ENCODE data around the gene DLL3. TPM values are rescaled to one million over a fixed set of nuclear protein-coding genes. Genes with fewer than 3 reads are reported as not detected.

DLL3 gene
- total and polyA plus RNA-seq, 10 of the 15 experiments (the other 5 are each of a cell fraction or from before 2014, with no cell fraction given) = 0.18 to 2.0 (median 0.95) TPM

GRCh38 chr19:39518458-39518857 lies 19.7 kb downstream of the DLL3 start:
- RAD21 ChIA-PET (ENCODE audit: unreplicated experiment) = no interaction called here
- no peak overlapping the region for H3K4me3 ChIP-seq
- 52% methylated on average over 4 of the region's 5 CpGs for WGBS (ENCODE audit: insufficient coverage, insufficient replicate concordance, low lambda C conversion rate, missing lambda C conversion rate)
- peaks cover 11% of the 10 kb centered on the region for H3K4me1 ChIP-seq (ENCODE audit: control insufficient read depth, insufficient read depth, low read length)
- in situ Hi-C loops (cut with MboI) (no loop called here), intact Hi-C loops (cut with micrococcal nuclease; ENCODE audit: unreplicated experiment) (no loop called here)
- SMC1A ChIA-PET (ENCODE audit: uncharacterized antibody, unreplicated experiment) = interaction anchor here (1.3 kb wide), 1 partner anchor 13 kb away, joined by 3 read pairs; no protein-coding TSS in a partner anchor
- no peaks in the 10 kb centered on the region for H4K20me1 ChIP-seq (ENCODE audit: control insufficient read depth, insufficient read depth)
- CTCF ChIA-PET = interaction anchor here (0.7 to 2.1 kb wide), 3 partner anchors 15 to 44 kb away, joined by 3 to 6 read pairs (median 3); no protein-coding TSS in a partner anchor
- DNase-seq (ENCODE audit: low read depth, low spot score) (no peak), ATAC-seq (no peak), FAIRE-seq (no peak)
- no peak overlapping the region for H2AFZ ChIP-seq (ENCODE audit: control insufficient read depth, low read depth, low read length)
- no peaks in the 10 kb centered on the region for H3K9me3 ChIP-seq (replicated peaks; ENCODE audit: control insufficient read depth, insufficient read depth, low read length)
- BruUV-seq (replicated peaks) = no TSS peak
- H3K36me3 ChIP-seq (ENCODE audit: control insufficient read depth in 2 of 2, insufficient read depth in 2 of 2, low read length in 1 of 2) = no peaks in the 10 kb centered on the region
- H3K4me2 ChIP-seq (ENCODE audit: control insufficient read depth, insufficient read depth) = no peak overlapping the region
- no peak overlapping the region for H3K27ac ChIP-seq (ENCODE audit: control insufficient read depth, insufficient read depth)
- no peaks in the 10 kb centered on the region for H3K79me2 ChIP-seq (ENCODE audit: control insufficient read depth, insufficient read depth, low read length)
- TF ChIP-seq ZBTB40 (IDR thresholded peaks at IDR 0.05; ENCODE audit: borderline replicate concordance) = no peak
- TF ChIP-seq BMI1 (IDR thresholded peaks at IDR 0.05; ENCODE audit: borderline replicate concordance) = no peak
- TF ChIP-seq KLF5 (IDR thresholded peaks at IDR 0.05; ENCODE audit: partially characterized antibody) = no peak
- no peak for TF ChIP-seq KDM1A (IDR thresholded peaks at IDR 0.05; ENCODE audit: borderline replicate concordance)
- TF ChIP-seq IKZF2 (IDR thresholded peaks at IDR 0.05) = no peak
- no peak overlapping the region for H3K9ac ChIP-seq (ENCODE audit: control insufficient read depth, insufficient read depth, low read length)
- peaks cover 9 to 22% of the 10 kb centered on the region in 2 experiments for H3K27me3 ChIP-seq (replicated peaks in 1 of 2; ENCODE audit: control insufficient read depth in 2 of 2, insufficient read depth in 2 of 2, low read length in 1 of 2)
- POLR2A ChIA-PET = no interaction called here
